Inflammatory macrophage treated with lipopolysaccharide for 1 hour (primary cell): ENCODE data around the gene SHROOM2.
"Not testable (repeated sequence)": the region's sequence is repeated elsewhere in the genome, so short reads cannot be mapped to it uniquely, and the experiment has no call there.

ENCODE experiments used
- DNase-seq, 2 donors: peaks; one replicate each; pipeline ENCODE4 v3.0.0-alpha.2; 2020 to 2022

SHROOM2 gene

GRCh38 chrX:9785944-9786797 lies at the start of gene SHROOM2:
Gene SHROOM2, plus strand, starts transcription at chrX:9786429. Its CDS starts 117 bp downstream, at chrX:9786546.
- DNase-seq, result no peak

GRCh38 chrX:9737363-9737762 lies 48.9 kb upstream of the SHROOM2 start:
- DNase-seq, result no peak

- DNase-seq, result no peak
Observed at GRCh38 chrX:9738151-9738550, 48.1 kb upstream of the SHROOM2 start.

GRCh38 chrX:9739130-9739529 lies 47.1 kb upstream of the SHROOM2 start:
- DNase-seq, result no peak

GRCh38 chrX:9745417-9746115 lies 40.7 kb upstream of the SHROOM2 start:
- no peak for DNase-seq

- no peak for DNase-seq
Observed at GRCh38 chrX:9746148-9746888, 39.9 kb upstream of the SHROOM2 start.

- no peak for DNase-seq
Observed at GRCh38 chrX:9747644-9748043, 38.6 kb upstream of the SHROOM2 start.

- DNase-seq, result no peak
Observed at GRCh38 chrX:9749146-9749692, 37.0 kb upstream of the SHROOM2 start.

- DNase-seq, result no peak
Observed at GRCh38 chrX:9757366-9757765, 28.9 kb upstream of the SHROOM2 start.

- no peak for DNase-seq
Observed at GRCh38 chrX:9758021-9758638, 28.1 kb upstream of the SHROOM2 start.

GRCh38 chrX:9759337-9759736 lies 26.9 kb upstream of the SHROOM2 start:
- DNase-seq, result no peak

GRCh38 chrX:9765072-9765736 lies 21.0 kb upstream of the SHROOM2 start:
- DNase-seq, result no peak

GRCh38 chrX:9765737-9766097 lies 20.5 kb upstream of the SHROOM2 start, which contains the start of gene GPR143:
Gene GPR143, minus strand, starts transcription at chrX:9765847. Its CDS starts 30 bp downstream, at chrX:9765817.
- no peak for DNase-seq

- no peak for DNase-seq
Observed at GRCh38 chrX:9767375-9767774, 18.9 kb upstream of the SHROOM2 start.

- not testable (repeated sequence) for DNase-seq
Observed at GRCh38 chrX:9768321-9768839, 17.8 kb upstream of the SHROOM2 start.

GRCh38 chrX:9770319-9770718 lies 15.9 kb upstream of the SHROOM2 start:
- no peak for DNase-seq

- no peak for DNase-seq
Observed at GRCh38 chrX:9772943-9773342, 13.3 kb upstream of the SHROOM2 start.

GRCh38 chrX:9775930-9776329 lies 10.3 kb upstream of the SHROOM2 start:
- DNase-seq, result no peak

GRCh38 chrX:9781941-9782340 lies 4.3 kb upstream of the SHROOM2 start:
- DNase-seq, result no peak

- no peak for DNase-seq
Observed at GRCh38 chrX:9784332-9784731, 1.9 kb upstream of the SHROOM2 start.

- DNase-seq, result no peak
Observed at GRCh38 chrX:9785254-9785943, 830 bp upstream of the SHROOM2 start.
